ENCODE measurements around the gene RNF152. TPM values are rescaled to one million over a fixed set of nuclear protein-coding genes. Genes with fewer than 3 reads are reported as not detected.

Gene RNF152
- total and polyA plus RNA-seq, 2 of the 13 experiments (the other 11 are each of a cell fraction or from before 2014, with no cell fraction given) = 0.04 TPM; not detected in 1

- TF ChIP-seq ZNF547 (CRISPR knock-in tag; IDR thresholded peaks at IDR 0.05) = no peak
- TF ChIP-seq TGIF2 (CRISPR knock-in tag; IDR thresholded peaks at IDR 0.05) = no peak
- no peak for TF ChIP-seq CEBPG (CRISPR knock-in tag; IDR thresholded peaks at IDR 0.05)
- TF ChIP-seq E2F1 (CRISPR knock-in tag; IDR thresholded peaks at IDR 0.05) = no peak
- no peak for TF ChIP-seq ZNF850 (CRISPR knock-in tag; conservative IDR thresholded peaks at IDR 0.05)
Observed at GRCh38 chr18:61825386-61825785, 67.4 kb downstream of the RNF152 start (continued).

GRCh38 chr18:61824733-61825363 lies 68.0 kb downstream of the RNF152 start:
- FAIRE-seq (no peak), ATAC-seq (no peak), DNase-seq (ENCODE audit: low spot score) (no peak)
- 30% methylated on average over 3 of the region's 3 CpGs for WGBS (ENCODE audit: low lambda C conversion rate)
- no peaks in the 10 kb centered on the region for H3K9me3 ChIP-seq (ENCODE audit: low read length)
- no peaks in the 10 kb centered on the region for H3K4me1 ChIP-seq (ENCODE audit: insufficient read depth, low read length)
- H3K27me3 ChIP-seq (ENCODE audit: control insufficient read depth in 1 of 2, insufficient read depth in 2 of 2, low read length in 2 of 2) = no peaks in the 10 kb centered on the region; a peak in 1 of 5 replicates
- no peak overlapping the region for H3K4me2 ChIP-seq (ENCODE audit: low read depth, low read length)
- no peak overlapping the region for H3K4me3 ChIP-seq (replicated peaks in 1 of 3; ENCODE audit: insufficient read depth in 1 of 3, low read depth in 2 of 3, low read length in 3 of 3)
- no peak overlapping the region for H3K9ac ChIP-seq (ENCODE audit: insufficient read depth, low read depth, low read length)
- POLR2A ChIA-PET = no interaction called here
- in situ Hi-C loops (cut with HindIII; ENCODE audit: extremely low pct_ligation_motif_present, low pct_unique_long_range_greater_than_20kb) (no loop called here), intact Hi-C loops (cut with micrococcal nuclease; ENCODE audit: unreplicated experiment) (no loop called here)
- no peaks in the 10 kb centered on the region for H3K36me3 ChIP-seq (replicated peaks in 1 of 2; ENCODE audit: control insufficient read depth in 1 of 2, insufficient read depth in 2 of 2, low read length in 2 of 2)
- H2AFZ ChIP-seq (ENCODE audit: low read length) = no peak overlapping the region
- H3K79me2 ChIP-seq (ENCODE audit: insufficient read depth, low read length) = no peaks in the 10 kb centered on the region
- no peaks in the 10 kb centered on the region for H4K20me1 ChIP-seq (ENCODE audit: insufficient read depth, low read length)
- no peak overlapping the region for H3K27ac ChIP-seq (ENCODE audit: extremely low read length, insufficient read depth, low read length)
- no TSS peak for BruUV-seq (replicated peaks)
- CTCF ChIA-PET (ENCODE audit: low intra/inter-chr PET ratio, low total read pairs) = no interaction called here
- TF ChIP-seq ZMAT5 (CRISPR knock-in tag; IDR thresholded peaks at IDR 0.05; ENCODE audit: borderline replicate concordance, low read depth) (no peak), HNRNPUL1 (IDR thresholded peaks at IDR 0.05; ENCODE audit: low read depth, low read length) (no peak), ZSCAN30 (CRISPR knock-in tag; IDR thresholded peaks at IDR 0.05) (no peak), CREB3 (CRISPR knock-in tag; IDR thresholded peaks at IDR 0.05) (no peak), ZNF557 (CRISPR knock-in tag; IDR thresholded peaks at IDR 0.05) (no peak), SOX5 (CRISPR knock-in tag; IDR thresholded peaks at IDR 0.05; ENCODE audit: borderline replicate concordance) (no peak), RFX1 (IDR thresholded peaks at IDR 0.05) (no peak), NPAS2 (CRISPR knock-in tag; IDR thresholded peaks at IDR 0.05; ENCODE audit: borderline replicate concordance) (no peak), ZNF280B (CRISPR knock-in tag; IDR thresholded peaks at IDR 0.05; ENCODE audit: borderline replicate concordance) (no peak), REPIN1 (CRISPR knock-in tag; IDR thresholded peaks at IDR 0.05; ENCODE audit: borderline replicate concordance, low read depth) (no peak), KMT2A (CRISPR knock-in tag; IDR thresholded peaks at IDR 0.05) (no peak), BORCS8-MEF2B (CRISPR knock-in tag; IDR thresholded peaks at IDR 0.05) (no peak), NFYC (CRISPR knock-in tag; IDR thresholded peaks at IDR 0.05) (no peak), ZNF354B (CRISPR knock-in tag; IDR thresholded peaks at IDR 0.05) (no peak), ZNF597 (CRISPR knock-in tag; IDR thresholded peaks at IDR 0.05) (no peak), POLR2G (IDR thresholded peaks at IDR 0.05; ENCODE audit: low read depth, low read length) (no peak)
